Lower leg skin (tissue), 3 donors: ENCODE results near the gene TERT.

ENCODE experiments used
- POLR2A ChIP-seq, 2 donors: fragments of 450-650 bp; IDR thresholded peaks; one replicate each; pipeline ENCODE4 v1.6.1; 2016 to 2017; ENCODE audit warnings: antibody characterized with exemption in 2 of 2, mild to moderate bottlenecking in 1 of 2, moderate library complexity in 1 of 2
- TF ChIP-seq, protein P1 (sequence below), 3 donors: fragments of 450-650 bp; IDR thresholded peaks; one replicate each; pipeline ENCODE4 v1.5.1; 2016; ENCODE audit warnings: antibody characterized with exemption in 3 of 3, mild to moderate bottlenecking in 3 of 3, moderate library complexity in 2 of 3

DNA sequence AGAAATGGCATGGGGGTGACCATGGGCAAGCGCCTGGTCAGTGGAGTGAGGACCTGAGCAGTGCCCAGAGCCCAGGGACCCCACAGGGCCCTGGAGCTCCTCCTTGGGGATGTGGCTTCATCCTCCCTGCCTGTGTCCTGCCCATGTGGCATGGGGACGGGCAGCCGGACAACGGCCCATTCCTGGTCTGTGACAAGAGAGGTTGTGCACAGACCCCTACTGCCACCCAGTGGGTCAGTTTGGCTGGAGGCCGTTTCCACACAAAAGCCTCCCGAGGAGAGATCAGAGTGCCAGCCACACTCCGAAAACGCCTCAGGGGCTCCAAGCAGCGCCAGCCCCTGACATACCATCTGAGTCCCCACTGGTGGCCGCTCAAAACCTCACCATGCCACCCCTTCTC is 49.9 kb downstream of the TERT start:
- TF ChIP-seq, protein P1, sequence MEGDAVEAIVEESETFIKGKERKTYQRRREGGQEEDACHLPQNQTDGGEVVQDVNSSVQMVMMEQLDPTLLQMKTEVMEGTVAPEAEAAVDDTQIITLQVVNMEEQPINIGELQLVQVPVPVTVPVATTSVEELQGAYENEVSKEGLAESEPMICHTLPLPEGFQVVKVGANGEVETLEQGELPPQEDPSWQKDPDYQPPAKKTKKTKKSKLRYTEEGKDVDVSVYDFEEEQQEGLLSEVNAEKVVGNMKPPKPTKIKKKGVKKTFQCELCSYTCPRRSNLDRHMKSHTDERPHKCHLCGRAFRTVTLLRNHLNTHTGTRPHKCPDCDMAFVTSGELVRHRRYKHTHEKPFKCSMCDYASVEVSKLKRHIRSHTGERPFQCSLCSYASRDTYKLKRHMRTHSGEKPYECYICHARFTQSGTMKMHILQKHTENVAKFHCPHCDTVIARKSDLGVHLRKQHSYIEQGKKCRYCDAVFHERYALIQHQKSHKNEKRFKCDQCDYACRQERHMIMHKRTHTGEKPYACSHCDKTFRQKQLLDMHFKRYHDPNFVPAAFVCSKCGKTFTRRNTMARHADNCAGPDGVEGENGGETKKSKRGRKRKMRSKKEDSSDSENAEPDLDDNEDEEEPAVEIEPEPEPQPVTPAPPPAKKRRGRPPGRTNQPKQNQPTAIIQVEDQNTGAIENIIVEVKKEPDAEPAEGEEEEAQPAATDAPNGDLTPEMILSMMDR (IDR thresholded peaks at IDR 0.05) = no peak
- TF ChIP-seq POLR2A (IDR thresholded peaks at IDR 0.05) = no peak
